HepG2 (cell line): ENCODE measurements around the gene MAP2K2. TPM values are rescaled to one million over a fixed set of nuclear protein-coding genes. Genes with fewer than 3 reads are reported as not detected.

Source experiments
- ADNP ChIP-seq: sonication (generic); formaldehyde crosslinking; IDR thresholded peaks from 2 replicates; pipeline ENCODE4 v1.4.0; 2020; ENCODE audit warnings: missing genetic modification reagents
- JUNB ChIP-seq: sonication (generic); formaldehyde crosslinking; IDR thresholded peaks from 2 replicates; pipeline ENCODE4 v1.8.0; 2022; ENCODE audit warnings: missing genetic modification reagents, mild to moderate bottlenecking, borderline replicate concordance
- KLF13 ChIP-seq: sonication (generic); formaldehyde crosslinking; IDR thresholded peaks from 2 replicates; pipeline ENCODE4 v1.4.0; 2020; ENCODE audit warnings: mild to moderate bottlenecking, missing genetic modification reagents
- KLF15 ChIP-seq: sonication (generic); formaldehyde crosslinking; IDR thresholded peaks from 2 replicates; pipeline ENCODE4 v1.8.1; 2023; ENCODE audit warnings: borderline replicate concordance, mild to moderate bottlenecking, inconsistent platforms, missing genetic modification reagents, mixed read lengths
- MED8 ChIP-seq: sonication (generic); formaldehyde crosslinking; IDR thresholded peaks from 2 replicates; pipeline ENCODE4 v1.8.1; 2023; ENCODE audit warnings: mild to moderate bottlenecking, missing genetic modification reagents; ENCODE audit not compliant: insufficient replicate concordance
- PAX8 ChIP-seq: sonication (generic); formaldehyde crosslinking; IDR thresholded peaks from 2 replicates; pipeline ENCODE4 v1.8.0; 2022; ENCODE audit warnings: mild to moderate bottlenecking, missing genetic modification reagents, borderline replicate concordance
- SALL1 ChIP-seq: sonication (generic); formaldehyde crosslinking; IDR thresholded peaks from 2 replicates; pipeline ENCODE4 v1.8.0; 2022; ENCODE audit warnings: mild to moderate bottlenecking, missing genetic modification reagents
- ZIK1 ChIP-seq: sonication (generic); formaldehyde crosslinking; IDR thresholded peaks from 2 replicates; pipeline ENCODE4 v1.5.0; 2020; ENCODE audit warnings: mild to moderate bottlenecking, low read depth, missing genetic modification reagents, borderline replicate concordance
- ZNF30 ChIP-seq: sonication (generic); formaldehyde crosslinking; IDR thresholded peaks from 2 replicates; pipeline ENCODE4 v1.5.0; 2020; ENCODE audit warnings: mild to moderate bottlenecking, missing genetic modification reagents
- ZNF430 ChIP-seq: sonication (generic); formaldehyde crosslinking; IDR thresholded peaks from 2 replicates; pipeline ENCODE4 v1.9.0; 2021; ENCODE audit warnings: mild to moderate bottlenecking, missing genetic modification reagents
- ZNF546 ChIP-seq: sonication (generic); formaldehyde crosslinking; conservative IDR thresholded peaks from 2 replicates; pipeline ENCODE4 v1.8.1; 2023; ENCODE audit warnings: mild to moderate bottlenecking, missing genetic modification reagents
- ZNF879 ChIP-seq: sonication (generic); formaldehyde crosslinking; IDR thresholded peaks from 2 replicates; pipeline ENCODE4 v1.8.1; 2023; ENCODE audit warnings: missing genetic modification reagents
- polyA plus RNA-seq, 8 experiments: library from polyadenylated mRNA; depleted of rRNA in 3 of 8; stranded (reverse) in 7 of 8; unstranded in 1 of 8; fragments of >200 nt; fragmentation: Illumina TruSeq in 4 of 8; extraction: Trizol in 4 of 8; gene quantifications; 2 replicates each; pipeline versions ENCODE4 v1.2.1 to v1.2.3, GENCODE V29; 2011 to 2016; ENCODE audit warnings: low read depth in 4 of 8, missing spikeins in 1 of 8, mixed read lengths in 1 of 8; ENCODE audit not compliant: insufficient read depth in 1 of 8
- total RNA-seq, 5 experiments: library from RNA; depleted of rRNA; stranded (reverse); fragments of >200 nt; fragmentation: Illumina TruSeq; extraction: Trizol; gene quantifications; 2 replicates each; pipeline ENCODE4 v1.2.3, GENCODE V29; 2016; ENCODE audit warnings: low read depth in 1 of 5
- TF ChIP-seq, protein P1 (sequence below), 2 experiments: fragments of 450-650 bp in 1 of 2; sonication (generic) in 1 of 2; formaldehyde crosslinking; IDR thresholded peaks; 2 replicates each; pipeline versions ENCODE4 v1.5.0 to v1.8.0; 2020 to 2022; ENCODE audit warnings: mild to moderate bottlenecking in 1 of 2, missing genetic modification reagents in 1 of 2
- TF ChIP-seq, protein P2 (sequence below): sonication (generic); formaldehyde crosslinking; IDR thresholded peaks from 2 replicates; pipeline ENCODE4 v1.4.0; 2020; ENCODE audit warnings: missing genetic modification reagents
- TF ChIP-seq, protein P3 (sequence below): sonication (generic); formaldehyde crosslinking; IDR thresholded peaks from 2 replicates; pipeline ENCODE4 v1.4.0; 2020; ENCODE audit warnings: missing genetic modification reagents
- TF ChIP-seq, protein P4 (sequence below): sonication (generic); formaldehyde crosslinking; IDR thresholded peaks from 2 replicates; pipeline ENCODE4 v1.4.0; 2020; ENCODE audit warnings: mild to moderate bottlenecking, missing genetic modification reagents
- TF ChIP-seq, protein P5 (sequence below): sonication (generic); formaldehyde crosslinking; conservative IDR thresholded peaks from 2 replicates; pipeline ENCODE4 v1.8.0; 2022; ENCODE audit warnings: mild to moderate bottlenecking, moderate library complexity, missing genetic modification reagents

MAP2K2 gene
- total and polyA plus RNA-seq, 2 of the 13 experiments (the other 11 are each of a cell fraction or from before 2014, with no cell fraction given): 70.3 to 80.9 TPM

DNA sequence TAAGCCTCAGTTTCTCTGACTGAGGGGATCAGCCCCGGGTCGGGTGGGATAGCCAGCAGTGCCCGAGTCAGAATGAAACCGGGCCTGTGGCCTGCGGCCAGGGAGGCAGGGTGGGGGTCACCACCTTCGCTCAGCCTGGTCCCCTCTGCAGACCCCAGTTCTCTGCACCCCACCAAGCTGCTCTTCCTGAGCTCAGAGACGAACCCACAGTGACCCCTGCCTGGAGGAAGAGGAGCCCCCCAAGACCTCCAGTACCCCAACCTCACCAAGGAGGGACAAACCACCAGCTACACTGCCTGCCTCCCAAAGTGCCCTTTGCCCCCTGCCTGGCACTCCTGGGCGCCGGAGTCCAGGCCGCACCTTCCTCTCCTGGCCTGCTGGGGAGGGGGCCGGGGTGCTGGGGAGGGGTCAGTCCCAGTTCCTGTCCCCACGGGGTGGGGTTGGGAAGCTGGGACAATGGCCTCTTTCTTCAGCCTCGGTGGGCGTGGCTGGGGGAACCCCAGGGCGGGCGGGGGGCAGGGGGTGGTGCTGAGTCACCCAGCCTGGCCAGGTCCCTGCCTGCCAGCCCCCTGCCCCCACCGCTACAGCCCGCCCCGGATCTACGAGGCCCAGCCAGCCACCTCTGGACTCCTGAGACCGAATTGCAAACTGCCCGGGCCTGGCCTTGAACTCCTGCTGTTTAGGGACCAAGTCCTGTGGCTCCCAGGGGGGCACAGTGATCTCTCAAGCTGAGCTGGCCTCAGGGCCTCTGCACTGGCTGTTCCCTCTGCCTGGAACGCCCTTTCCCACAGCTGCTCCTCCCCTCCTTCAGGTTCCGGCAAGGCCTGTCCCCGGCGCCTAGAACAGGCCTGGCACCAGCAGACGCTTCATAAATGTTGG is 71.6 kb downstream of the MAP2K2 start (continued):
- TF ChIP-seq, protein P1, sequence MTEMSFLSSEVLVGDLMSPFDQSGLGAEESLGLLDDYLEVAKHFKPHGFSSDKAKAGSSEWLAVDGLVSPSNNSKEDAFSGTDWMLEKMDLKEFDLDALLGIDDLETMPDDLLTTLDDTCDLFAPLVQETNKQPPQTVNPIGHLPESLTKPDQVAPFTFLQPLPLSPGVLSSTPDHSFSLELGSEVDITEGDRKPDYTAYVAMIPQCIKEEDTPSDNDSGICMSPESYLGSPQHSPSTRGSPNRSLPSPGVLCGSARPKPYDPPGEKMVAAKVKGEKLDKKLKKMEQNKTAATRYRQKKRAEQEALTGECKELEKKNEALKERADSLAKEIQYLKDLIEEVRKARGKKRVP (CRISPR knock-in tag; IDR thresholded peaks at IDR 0.05): 0 out of 4 replicates have a peak, but pooled peaks of 1 of the 2 experiments have one; percentile 56
- TF ChIP-seq, protein P2, sequence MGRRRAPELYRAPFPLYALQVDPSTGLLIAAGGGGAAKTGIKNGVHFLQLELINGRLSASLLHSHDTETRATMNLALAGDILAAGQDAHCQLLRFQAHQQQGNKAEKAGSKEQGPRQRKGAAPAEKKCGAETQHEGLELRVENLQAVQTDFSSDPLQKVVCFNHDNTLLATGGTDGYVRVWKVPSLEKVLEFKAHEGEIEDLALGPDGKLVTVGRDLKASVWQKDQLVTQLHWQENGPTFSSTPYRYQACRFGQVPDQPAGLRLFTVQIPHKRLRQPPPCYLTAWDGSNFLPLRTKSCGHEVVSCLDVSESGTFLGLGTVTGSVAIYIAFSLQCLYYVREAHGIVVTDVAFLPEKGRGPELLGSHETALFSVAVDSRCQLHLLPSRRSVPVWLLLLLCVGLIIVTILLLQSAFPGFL (CRISPR knock-in tag): no peak
- TF ChIP-seq JUNB (no peak), ADNP (CRISPR knock-in tag) (peak; percentile 100), PAX8 (CRISPR knock-in tag) (0 out of 2 replicates have a peak, but pooled peaks have one; percentile 8), MED8 (CRISPR knock-in tag) (peak; percentile 68), ZIK1 (CRISPR knock-in tag) (no peak; the same call in none of the 2 replicates), ZNF546 (CRISPR knock-in tag) (no peak), SALL1 (CRISPR knock-in tag) (peak; percentile 92), ZNF879 (CRISPR knock-in tag) (no peak), KLF13 (CRISPR knock-in tag) (no peak), ZNF30 (CRISPR knock-in tag) (no peak), KLF15 (CRISPR knock-in tag) (peak; percentile 75; the same call in 1 of the 2 replicates), ZNF430 (CRISPR knock-in tag) (peak; percentile 86; the same call in 1 of the 2 replicates)
- TF ChIP-seq, protein P3, sequence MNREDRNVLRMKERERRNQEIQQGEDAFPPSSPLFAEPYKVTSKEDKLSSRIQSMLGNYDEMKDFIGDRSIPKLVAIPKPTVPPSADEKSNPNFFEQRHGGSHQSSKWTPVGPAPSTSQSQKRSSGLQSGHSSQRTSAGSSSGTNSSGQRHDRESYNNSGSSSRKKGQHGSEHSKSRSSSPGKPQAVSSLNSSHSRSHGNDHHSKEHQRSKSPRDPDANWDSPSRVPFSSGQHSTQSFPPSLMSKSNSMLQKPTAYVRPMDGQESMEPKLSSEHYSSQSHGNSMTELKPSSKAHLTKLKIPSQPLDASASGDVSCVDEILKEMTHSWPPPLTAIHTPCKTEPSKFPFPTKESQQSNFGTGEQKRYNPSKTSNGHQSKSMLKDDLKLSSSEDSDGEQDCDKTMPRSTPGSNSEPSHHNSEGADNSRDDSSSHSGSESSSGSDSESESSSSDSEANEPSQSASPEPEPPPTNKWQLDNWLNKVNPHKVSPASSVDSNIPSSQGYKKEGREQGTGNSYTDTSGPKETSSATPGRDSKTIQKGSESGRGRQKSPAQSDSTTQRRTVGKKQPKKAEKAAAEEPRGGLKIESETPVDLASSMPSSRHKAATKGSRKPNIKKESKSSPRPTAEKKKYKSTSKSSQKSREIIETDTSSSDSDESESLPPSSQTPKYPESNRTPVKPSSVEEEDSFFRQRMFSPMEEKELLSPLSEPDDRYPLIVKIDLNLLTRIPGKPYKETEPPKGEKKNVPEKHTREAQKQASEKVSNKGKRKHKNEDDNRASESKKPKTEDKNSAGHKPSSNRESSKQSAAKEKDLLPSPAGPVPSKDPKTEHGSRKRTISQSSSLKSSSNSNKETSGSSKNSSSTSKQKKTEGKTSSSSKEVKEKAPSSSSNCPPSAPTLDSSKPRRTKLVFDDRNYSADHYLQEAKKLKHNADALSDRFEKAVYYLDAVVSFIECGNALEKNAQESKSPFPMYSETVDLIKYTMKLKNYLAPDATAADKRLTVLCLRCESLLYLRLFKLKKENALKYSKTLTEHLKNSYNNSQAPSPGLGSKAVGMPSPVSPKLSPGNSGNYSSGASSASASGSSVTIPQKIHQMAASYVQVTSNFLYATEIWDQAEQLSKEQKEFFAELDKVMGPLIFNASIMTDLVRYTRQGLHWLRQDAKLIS: no peak; the same call in 1 of the 2 replicates
- TF ChIP-seq, protein P4, sequence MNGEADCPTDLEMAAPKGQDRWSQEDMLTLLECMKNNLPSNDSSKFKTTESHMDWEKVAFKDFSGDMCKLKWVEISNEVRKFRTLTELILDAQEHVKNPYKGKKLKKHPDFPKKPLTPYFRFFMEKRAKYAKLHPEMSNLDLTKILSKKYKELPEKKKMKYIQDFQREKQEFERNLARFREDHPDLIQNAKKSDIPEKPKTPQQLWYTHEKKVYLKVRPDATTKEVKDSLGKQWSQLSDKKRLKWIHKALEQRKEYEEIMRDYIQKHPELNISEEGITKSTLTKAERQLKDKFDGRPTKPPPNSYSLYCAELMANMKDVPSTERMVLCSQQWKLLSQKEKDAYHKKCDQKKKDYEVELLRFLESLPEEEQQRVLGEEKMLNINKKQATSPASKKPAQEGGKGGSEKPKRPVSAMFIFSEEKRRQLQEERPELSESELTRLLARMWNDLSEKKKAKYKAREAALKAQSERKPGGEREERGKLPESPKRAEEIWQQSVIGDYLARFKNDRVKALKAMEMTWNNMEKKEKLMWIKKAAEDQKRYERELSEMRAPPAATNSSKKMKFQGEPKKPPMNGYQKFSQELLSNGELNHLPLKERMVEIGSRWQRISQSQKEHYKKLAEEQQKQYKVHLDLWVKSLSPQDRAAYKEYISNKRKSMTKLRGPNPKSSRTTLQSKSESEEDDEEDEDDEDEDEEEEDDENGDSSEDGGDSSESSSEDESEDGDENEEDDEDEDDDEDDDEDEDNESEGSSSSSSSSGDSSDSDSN (CRISPR knock-in tag): peak; percentile 83
- TF ChIP-seq, protein P5, sequence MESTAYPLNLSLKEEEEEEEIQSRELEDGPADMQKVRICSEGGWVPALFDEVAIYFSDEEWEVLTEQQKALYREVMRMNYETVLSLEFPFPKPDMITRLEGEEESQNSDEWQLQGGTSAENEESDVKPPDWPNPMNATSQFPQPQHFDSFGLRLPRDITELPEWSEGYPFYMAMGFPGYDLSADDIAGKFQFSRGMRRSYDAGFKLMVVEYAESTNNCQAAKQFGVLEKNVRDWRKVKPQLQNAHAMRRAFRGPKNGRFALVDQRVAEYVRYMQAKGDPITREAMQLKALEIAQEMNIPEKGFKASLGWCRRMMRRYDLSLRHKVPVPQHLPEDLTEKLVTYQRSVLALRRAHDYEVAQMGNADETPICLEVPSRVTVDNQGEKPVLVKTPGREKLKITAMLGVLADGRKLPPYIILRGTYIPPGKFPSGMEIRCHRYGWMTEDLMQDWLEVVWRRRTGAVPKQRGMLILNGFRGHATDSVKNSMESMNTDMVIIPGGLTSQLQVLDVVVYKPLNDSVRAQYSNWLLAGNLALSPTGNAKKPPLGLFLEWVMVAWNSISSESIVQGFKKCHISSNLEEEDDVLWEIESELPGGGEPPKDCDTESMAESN (CRISPR knock-in tag): peak; percentile 79; the same call in 1 of the 2 replicates
